GM12875 (cell line): ENCODE measurements around the gene BPI.
"Not testable (repeated sequence)": the region's sequence is repeated elsewhere in the genome, so short reads cannot be mapped to it uniquely, and the experiment has no call there.

Experiments
- H3K4me3 ChIP-seq: one replicate; pipeline ENCODE4 v1.5.1; 2011; ENCODE audit warnings: low read depth, low read length, control low read depth
- CTCF ChIP-seq: IDR thresholded peaks from 2 replicates; pipeline ENCODE4 v1.5.1; 2011; ENCODE audit warnings: low read depth, mild to moderate bottlenecking, control low read depth, inconsistent platforms, low read length, moderate library complexity, borderline replicate concordance; ENCODE audit not compliant: insufficient read depth

The BPI gene

GRCh38 chr20:38303908-38304379 lies at the start of gene BPI:
TSS of gene BPI (plus strand) at chr20:38304156. CDS start at chr20:38304224, 68 bp downstream.
- TF ChIP-seq CTCF: no peak
- H3K4me3 ChIP-seq: no peak within 1 kb of the TSS

DNA sequence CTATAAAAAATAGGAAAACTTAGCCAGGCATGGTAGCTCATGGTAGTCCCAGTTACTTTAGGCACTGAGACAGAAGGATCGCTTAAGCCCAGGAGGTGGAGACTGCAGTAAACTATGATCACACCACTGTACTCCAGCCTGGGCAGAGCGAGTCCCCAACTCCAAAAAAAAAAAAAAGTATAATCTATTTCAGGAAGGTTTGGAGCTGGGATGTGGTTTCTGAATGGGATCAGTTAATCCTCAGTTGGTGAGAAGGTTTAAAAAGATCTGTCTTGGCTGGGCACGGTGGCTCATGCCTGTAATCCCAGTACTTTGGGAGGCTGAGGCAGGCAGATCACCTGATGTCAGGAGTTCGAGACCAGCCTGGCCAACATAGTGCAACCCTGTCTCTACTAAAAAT lies 49.3 kb upstream of the BPI start:
- not testable (repeated sequence) for H3K4me3 ChIP-seq

- no peak for TF ChIP-seq CTCF
- H3K4me3 ChIP-seq: no peak overlapping the region
Measured at GRCh38 chr20:38255393-38255792, 48.6 kb upstream of the BPI start.

DNA sequence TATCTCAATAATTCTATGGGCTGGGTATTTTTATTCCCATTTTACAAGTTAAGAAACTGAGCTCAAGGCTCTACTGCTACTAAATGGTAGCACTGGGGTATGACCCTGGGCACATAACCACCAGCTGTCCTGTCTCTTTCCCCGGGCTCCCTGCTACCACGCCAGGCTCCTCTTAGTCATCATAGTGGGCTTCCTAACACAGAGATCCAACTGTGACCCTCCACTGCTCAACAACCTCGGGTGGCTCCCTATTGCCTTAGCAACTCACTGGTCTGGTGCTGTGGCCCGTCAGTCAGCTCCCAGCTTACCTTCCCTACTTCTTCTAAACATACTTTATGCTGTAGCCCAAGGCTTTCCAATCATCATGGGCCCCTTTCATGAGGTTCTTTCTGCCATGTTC lies 47.9 kb upstream of the BPI start:
- TF ChIP-seq CTCF: no peak
- no peak overlapping the region for H3K4me3 ChIP-seq

DNA sequence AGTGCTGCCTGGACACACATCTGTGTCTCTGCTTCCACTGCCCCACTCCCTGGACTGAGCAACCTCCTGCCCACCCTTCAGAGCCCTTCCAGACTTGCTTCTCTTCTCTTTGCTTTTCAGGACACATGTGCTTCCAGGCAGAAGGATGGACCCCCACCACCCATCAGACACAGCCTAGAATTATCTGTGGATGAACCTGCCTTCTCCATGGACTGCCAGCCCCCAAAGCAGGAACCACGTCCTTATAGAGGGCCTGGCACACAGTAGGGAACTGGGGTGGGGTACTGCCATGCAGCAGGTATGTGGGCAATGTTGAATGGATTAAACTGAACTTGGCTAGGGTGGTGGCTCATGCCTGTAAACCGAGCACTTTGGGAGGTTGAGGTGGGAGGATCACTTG lies 47.0 kb upstream of the BPI start:
- H3K4me3 ChIP-seq: no peak overlapping the region
- no peak for TF ChIP-seq CTCF

- TF ChIP-seq CTCF: no peak
- H3K4me3 ChIP-seq: no peak overlapping the region
Measured at GRCh38 chr20:38258545-38259215, 45.3 kb upstream of the BPI start.

DNA sequence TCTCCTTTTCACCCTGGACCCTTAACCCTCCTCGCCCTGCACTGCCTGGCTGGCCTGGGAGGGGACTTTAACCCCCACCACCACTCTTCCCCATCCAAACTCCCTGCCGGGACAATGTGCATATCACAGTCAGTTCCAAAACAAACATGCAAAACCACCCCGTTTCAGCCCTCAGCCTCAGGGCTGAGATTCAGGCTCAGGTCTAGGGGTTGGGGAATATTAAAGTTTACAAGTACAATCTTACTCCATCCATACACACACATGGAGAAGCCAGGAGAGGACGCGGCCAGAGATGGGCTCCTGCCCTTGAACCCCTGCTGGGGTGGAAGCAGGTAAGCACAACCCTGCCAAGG lies 44.0 kb upstream of the BPI start:
- no peak overlapping the region for H3K4me3 ChIP-seq
- TF ChIP-seq CTCF: no peak
